COR-L47 (cell line): ENCODE results near the gene LETMD1.
"Not testable (repeated sequence)": the region's sequence is repeated elsewhere in the genome, so short reads cannot be mapped to it uniquely, and the experiment has no call there.

ENCODE experiments used
- DNase-seq: peaks from one replicate; lab custom pipeline; 2025; lab: John Stamatoyannopoulos, UW

Gene LETMD1

DNA sequence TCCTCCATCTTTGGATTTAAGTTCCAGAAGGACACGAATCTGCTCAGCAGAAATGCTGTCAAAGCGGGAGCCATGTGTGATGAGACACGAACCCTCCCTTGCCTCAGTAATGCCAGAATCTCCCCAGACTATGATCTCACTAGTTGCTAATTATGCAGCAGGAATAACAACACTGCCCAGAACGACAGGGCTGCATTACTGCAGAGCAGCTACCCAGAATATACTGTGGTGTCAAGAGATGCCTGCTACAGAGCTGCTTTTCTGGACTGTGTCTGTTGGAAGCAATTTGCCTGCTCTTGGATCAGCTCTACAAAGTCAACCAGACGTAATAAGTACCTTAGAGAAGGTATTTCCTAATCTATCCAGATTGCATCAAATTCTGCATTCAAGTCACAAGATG lies 29.8 kb downstream of the LETMD1 start:
- no peak for DNase-seq

- not testable (repeated sequence) for DNase-seq
These were observed 30.2 kb downstream of the LETMD1 start for GRCh38 chr12:51078346-51078745.

GRCh38 chr12:51078866-51079265 lies 30.7 kb downstream of the LETMD1 start:
- not testable (repeated sequence) for DNase-seq

GRCh38 chr12:51080136-51080535 lies 32.0 kb downstream of the LETMD1 start:
- DNase-seq: no peak

GRCh38 chr12:51081421-51081820 lies 33.3 kb downstream of the LETMD1 start:
- DNase-seq: no peak

DNA sequence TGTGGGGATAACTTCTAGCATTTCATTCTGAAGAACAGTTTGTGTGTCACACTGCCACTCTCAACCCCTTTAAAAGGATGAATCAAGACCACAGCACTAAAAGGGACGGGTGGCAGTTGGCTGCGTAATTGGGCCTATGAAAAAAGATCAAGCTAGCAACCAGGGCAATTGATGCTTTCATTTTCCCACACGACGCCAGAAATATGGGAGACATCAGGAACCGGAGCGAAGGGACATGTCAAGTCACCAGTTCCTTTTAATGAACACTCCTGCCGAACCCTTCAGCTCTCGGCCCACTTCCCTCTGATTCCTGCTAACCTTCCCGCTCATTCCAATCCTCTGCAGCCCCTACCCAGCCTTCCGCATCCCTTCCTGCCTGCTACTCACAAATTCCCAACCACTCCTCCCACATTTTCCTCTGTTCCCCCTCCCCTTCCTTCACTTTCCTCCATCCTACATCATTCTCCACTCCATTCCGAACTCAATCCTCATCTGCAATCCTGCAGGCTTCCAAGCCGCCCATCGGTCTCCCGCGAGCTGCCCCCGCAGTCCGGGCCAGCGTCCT lies 34.5 kb downstream of the LETMD1 start:
- no peak for DNase-seq

DNA sequence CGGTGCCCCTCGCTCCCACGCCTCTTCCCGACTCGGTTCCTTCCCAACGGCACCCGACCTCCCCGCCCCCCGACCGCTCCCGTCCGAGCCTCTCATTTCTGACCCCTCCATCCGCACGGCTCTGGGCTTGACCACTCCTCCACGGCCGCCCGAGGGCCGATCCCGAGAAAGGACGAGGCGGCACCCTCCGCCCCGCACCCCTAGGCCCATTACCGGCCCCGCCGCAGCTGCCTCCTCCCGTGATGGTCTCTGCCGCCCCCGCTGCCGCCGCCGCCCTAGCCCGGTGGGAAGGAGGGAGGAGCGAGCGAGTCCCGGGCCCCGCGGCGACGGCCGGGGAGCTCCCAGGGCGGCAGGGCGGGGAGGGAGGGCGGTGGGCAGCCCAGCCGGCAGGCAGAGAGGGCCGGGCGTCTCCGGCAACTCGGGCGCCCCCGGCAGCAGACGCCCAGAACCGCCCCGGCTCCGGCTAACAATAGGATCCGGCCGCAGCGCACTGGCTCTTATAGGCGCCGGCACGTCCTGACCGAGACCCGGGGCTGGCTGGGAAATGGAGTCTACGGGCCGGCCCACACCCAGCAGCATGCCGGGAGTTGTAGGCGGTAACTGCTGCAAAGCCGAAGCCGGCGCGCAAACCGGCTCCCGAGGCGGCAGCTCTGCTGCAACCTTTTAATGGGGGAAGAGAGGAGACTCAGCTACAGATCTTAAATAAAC lies 35.2 kb downstream of the LETMD1 start, which contains the start of gene CSRNP2:
Gene CSRNP2, minus strand, starts transcription at position 471 of the 708 bp plus-strand sequence. CDS start 7,035 bp downstream, outside the sequence.
- peak; percentile 95 for DNase-seq

GRCh38 chr12:51085757-51086156 lies 37.6 kb downstream of the LETMD1 start:
- DNase-seq: no peak

DNA sequence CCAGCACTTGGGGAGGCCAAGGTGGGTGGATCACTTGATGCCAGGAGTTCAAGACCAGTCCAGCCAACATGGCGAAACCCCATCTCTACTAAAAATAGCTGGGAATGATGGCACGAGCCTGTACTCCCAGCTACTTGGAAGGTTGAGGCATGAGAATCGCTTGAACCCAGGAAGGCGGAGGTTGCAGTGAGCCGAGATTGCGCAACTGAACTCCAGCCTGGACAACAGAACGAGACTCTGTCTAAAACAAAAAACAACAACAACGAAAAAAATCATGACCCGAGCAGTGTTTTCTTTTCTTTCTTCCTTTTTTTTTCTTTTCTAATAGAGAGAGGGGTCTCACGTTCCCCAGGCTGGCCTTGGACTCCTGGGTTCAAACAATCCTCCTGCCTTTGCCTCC lies 38.8 kb downstream of the LETMD1 start:
- DNase-seq: no peak

GRCh38 chr12:51087818-51088217 lies 39.7 kb downstream of the LETMD1 start:
- no peak for DNase-seq

GRCh38 chr12:51090705-51091229 lies 42.6 kb downstream of the LETMD1 start:
- no peak for DNase-seq

GRCh38 chr12:51098611-51099010 lies 50.5 kb downstream of the LETMD1 start:
- DNase-seq: no peak

GRCh38 chr12:51103977-51104376 lies 55.9 kb downstream of the LETMD1 start:
- DNase-seq: no peak

- no peak for DNase-seq
These were observed 60.0 kb downstream of the LETMD1 start for GRCh38 chr12:51108136-51108535.
